GM12872 (cell line): ENCODE data around the gene ITGB2.

Source experiments
- CTCF ChIP-seq: IDR thresholded peaks from 3 replicates; pipeline ENCODE4 v1.5.1; 2011; ENCODE audit warnings: low read depth, mild to moderate bottlenecking, low read length, moderate library complexity; ENCODE audit not compliant: insufficient read depth

Gene ITGB2

GRCh38 chr21:44925378-44925755 is 4.7 kb upstream of the ITGB2 start:
- no peak for TF ChIP-seq CTCF

- TF ChIP-seq CTCF = no peak
Observed at GRCh38 chr21:44924606-44925377, 4.1 kb upstream of the ITGB2 start.

- no peak for TF ChIP-seq CTCF
Observed at GRCh38 chr21:44923480-44924084, 2.9 kb upstream of the ITGB2 start.

- no peak for TF ChIP-seq CTCF
Observed at GRCh38 chr21:44921928-44922327, 1.2 kb upstream of the ITGB2 start.

GRCh38 chr21:44919913-44920693 is 596 bp downstream of the ITGB2 start:
- no peak for TF ChIP-seq CTCF

- no peak for TF ChIP-seq CTCF
Observed at GRCh38 chr21:44919111-44919912, 1.4 kb downstream of the ITGB2 start.

GRCh38 chr21:44918581-44919033 is 2.1 kb downstream of the ITGB2 start:
- no peak for TF ChIP-seq CTCF
